Posterior cingulate gyrus (tissue), 11 donors: ENCODE results near the gene CCL4.
"Not testable (repeated sequence)": the region's sequence is repeated elsewhere in the genome, so short reads cannot be mapped to it uniquely, and the experiment has no call there.

ENCODE experiments used
- DNase-seq, 10 donors: peaks; one replicate each; pipeline versions ENCODE4 v3.0.0 to v3.0.0-alpha.2; 2020 to 2021; ENCODE audit warnings: mixed read lengths in 3 of 10
- intact Hi-C: fragments of 100-400 bp; cut with DNase I; formaldehyde crosslinking; loops from one replicate; pipeline ENCODE4 v1.15.1; 2023

CCL4 gene

GRCh38 chr17:36114971-36115648, 11.5 kb downstream of the CCL4 start:
- intact Hi-C loops, DNase-seq: not testable (repeated sequence)

GRCh38 chr17:36115649-36115977, 12.0 kb downstream of the CCL4 start:
- intact Hi-C loops, DNase-seq: not testable (repeated sequence)

DNA sequence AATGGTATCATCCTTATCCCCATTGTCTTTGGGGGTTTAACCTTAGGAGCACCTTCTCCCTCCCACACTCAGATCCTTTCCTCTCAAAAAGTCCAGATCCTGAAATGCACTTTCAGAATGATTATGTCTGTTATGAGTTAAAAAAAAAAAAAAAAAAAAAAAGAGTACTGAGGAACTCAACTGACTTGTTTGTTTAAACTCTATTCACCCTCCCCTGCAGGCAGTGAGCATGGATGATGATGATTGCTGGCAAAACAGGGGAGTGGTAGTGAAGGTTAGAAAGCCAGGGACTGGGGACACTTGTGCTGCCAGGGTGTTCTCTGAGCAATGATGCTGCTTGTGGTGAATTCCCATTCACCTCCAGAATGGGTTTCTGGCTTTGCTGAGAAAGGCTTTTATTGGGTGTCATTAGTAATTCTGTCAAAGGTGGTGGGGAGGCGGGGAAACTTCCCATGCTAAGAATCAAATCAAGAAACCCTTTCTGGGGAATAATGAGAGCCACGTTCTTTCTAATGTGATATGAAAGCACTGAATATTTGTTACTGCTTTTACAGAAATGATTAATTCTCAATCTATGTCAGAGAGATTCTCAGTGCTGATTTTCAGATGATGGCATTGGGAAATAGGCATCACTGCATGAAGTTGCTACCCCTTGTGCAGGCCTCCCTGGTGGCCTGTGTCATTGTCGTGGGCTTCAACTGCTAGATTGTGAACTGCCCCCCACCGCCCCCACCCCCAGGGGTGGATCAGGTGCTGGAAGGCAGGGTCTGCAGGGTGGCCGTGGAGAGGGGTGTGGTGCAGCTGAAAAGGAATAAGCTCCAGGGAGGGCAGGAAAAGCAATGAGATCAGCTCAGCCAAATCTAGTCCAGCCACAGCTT, 14.1 kb downstream of the CCL4 start:
- intact Hi-C loops, result no loop called here

DNA sequence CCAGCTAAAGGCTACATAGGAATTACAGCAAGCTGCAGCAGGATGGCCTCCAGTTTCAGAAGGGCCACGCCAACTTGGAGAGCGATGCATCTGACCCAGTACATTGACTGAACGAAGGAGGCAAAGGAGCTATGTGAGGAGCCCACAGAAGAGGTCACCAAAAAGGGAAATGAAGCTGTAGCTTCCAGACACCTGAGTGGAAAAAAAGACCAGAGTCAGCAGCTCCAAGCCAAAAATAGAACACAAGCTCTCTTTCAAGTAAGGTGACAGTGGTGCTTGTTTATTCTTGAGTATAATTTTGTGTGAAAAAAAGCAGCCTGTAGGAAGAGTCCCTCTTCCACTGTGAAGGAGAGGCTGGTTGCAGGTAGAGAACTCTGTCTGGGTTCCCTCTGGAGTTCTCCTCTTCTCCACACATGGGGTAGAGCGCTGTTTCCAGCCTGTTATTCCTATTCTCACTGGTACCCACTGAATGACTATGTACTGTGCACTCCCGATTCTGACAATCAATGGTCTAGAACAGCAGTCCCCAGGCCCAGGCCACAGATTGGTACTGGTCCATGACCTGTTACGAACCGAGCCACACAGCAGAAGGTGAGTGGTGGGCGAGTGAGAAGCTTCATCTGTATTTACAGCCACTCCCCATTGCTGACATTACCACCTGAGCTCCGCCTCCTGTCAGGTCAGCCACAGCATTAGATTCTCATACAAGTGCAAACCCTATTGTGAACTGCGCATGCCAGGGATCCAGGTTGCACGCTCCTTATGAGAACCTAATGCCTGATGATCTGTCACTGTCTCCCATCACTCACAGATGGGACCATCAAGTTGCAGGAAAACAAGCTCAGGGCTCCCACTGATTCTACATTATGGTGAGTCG, 15.1 kb downstream of the CCL4 start:
- intact Hi-C loops, result no loop called here
- DNase-seq, result no peak

More for the DNA sequence above, 14.1 kb downstream of the CCL4 start:
- DNase-seq, result no peak

DNA sequence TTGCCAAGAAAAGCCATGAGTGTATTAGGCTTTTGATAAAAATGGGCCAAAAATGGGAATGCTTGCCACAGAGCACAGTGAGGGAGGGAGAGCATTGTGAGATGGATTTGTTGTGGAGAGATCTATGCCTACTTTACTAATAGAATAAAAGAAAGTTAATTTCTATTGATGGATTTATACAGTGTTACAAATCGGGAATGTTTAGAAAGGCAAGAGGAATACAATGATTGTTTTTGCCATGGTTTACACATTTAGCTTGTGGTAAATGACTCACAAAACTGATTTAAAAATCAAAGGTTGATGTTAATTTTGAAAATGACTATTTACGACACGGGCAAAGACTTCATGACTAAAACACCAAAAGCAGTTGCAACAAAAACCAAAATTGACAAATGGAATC, 16.6 kb downstream of the CCL4 start:
- intact Hi-C loops, result no loop called here
- DNase-seq, result no peak

DNA sequence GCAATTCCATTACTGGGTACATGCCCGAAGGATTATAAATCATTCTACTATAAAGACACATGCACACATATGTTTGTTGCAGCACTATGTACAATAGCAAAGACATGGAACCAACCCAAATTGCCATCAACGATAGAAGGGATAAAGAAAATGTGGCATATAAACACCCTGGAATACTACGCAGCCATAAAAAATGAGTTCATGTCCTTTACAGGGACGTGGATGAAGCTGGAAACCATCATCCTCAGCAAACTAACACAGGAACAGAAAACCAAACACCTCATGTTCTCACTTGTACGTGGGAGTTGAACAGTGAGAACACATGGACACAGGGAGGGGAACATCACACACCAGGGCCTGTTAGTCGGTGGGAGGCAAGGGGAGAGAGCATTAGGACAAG, 17.5 kb downstream of the CCL4 start:
- intact Hi-C loops, DNase-seq: not testable (repeated sequence)

- intact Hi-C loops, result no loop called here
- DNase-seq, result no peak
These were observed 19.8 kb downstream of the CCL4 start for GRCh38 chr17:36123431-36123830.

- DNase-seq, result no peak
- intact Hi-C loops, result no loop called here
These were observed 21.5 kb downstream of the CCL4 start for GRCh38 chr17:36124879-36125824.

GRCh38 chr17:36127199-36127893, 23.7 kb downstream of the CCL4 start:
- intact Hi-C loops, result no loop called here
- no peak for DNase-seq

GRCh38 chr17:36127911-36128310, 24.3 kb downstream of the CCL4 start:
- intact Hi-C loops, result no loop called here

DNA sequence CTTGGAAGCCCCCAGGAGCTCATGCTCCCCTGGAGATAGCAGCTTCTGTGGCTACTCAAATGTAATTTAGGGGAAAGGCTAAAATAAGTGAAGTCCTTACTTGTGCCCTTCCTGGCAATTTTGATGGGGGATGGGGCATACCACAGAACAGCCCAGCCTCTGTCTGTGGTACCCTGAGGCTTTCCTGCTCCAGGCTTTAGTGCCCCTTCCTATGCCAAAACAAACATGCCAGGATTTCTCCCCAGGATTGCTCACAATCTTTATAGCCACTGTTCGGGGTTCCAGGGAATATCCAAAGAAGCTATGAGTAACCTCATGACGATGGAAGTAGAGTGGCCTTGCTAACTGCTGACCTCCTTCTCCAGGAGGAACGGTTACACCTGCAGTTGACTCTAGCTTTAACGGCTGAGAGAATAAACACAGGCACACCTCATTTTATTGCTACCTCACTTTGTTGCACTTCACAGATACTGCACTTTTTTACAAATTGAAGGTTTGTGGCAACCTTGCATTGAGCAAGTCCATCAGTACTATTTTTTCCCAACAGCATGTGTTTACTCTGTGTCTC, 24.9 kb downstream of the CCL4 start:
- intact Hi-C loops, result no loop called here
- DNase-seq, result no peak

More at GRCh38 chr17:36127911-36128310, 24.3 kb downstream of the CCL4 start:
- DNase-seq, result no peak

DNA sequence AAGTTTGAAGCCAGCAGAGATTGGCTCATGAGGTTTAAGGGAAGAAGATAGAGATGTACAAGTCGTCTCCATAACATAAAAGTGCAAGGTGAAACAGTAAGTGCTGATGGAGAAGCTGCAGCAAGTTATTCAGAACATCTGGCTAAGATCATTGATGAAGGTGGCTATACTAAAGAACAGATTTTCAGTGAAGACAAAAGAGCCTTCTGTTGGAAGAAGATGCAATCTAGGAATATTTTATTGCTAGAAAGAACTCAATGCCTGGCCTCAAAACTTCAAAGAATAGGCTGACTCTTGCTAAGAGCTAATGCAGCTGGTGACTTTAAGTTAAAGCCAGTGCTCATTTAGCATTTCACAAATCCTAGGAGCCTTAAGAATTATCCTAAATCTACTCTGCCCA, 26.0 kb downstream of the CCL4 start:
- intact Hi-C loops, result no loop called here
- DNase-seq, result no peak

GRCh38 chr17:36130346-36130745, 26.7 kb downstream of the CCL4 start:
- no peak for DNase-seq
- intact Hi-C loops, result no loop called here

GRCh38 chr17:36131421-36131820, 27.8 kb downstream of the CCL4 start:
- intact Hi-C loops, result no loop called here
- DNase-seq, result no peak

DNA sequence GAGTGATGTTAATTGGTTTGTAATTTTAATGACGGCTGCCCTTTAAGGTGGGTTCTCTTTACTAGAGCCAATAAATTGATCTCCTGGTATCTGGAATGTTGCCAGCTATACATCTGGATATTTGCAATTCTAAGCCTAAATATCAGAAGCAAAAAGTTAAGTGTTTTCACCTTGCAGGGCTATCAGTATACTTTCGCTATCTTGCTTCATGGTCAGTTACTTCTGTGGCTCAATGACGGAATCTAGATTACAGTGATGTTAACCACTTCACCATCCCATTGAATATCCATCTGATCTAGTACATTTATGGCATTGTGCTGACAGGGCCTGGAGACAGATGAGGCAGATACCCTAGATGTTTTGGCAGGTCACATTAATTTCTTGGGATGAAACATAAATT, 28.3 kb downstream of the CCL4 start:
- intact Hi-C loops, result no loop called here
- DNase-seq, result no peak

- intact Hi-C loops, result no loop called here
These were observed 28.8 kb downstream of the CCL4 start for GRCh38 chr17:36132421-36132831.

DNA sequence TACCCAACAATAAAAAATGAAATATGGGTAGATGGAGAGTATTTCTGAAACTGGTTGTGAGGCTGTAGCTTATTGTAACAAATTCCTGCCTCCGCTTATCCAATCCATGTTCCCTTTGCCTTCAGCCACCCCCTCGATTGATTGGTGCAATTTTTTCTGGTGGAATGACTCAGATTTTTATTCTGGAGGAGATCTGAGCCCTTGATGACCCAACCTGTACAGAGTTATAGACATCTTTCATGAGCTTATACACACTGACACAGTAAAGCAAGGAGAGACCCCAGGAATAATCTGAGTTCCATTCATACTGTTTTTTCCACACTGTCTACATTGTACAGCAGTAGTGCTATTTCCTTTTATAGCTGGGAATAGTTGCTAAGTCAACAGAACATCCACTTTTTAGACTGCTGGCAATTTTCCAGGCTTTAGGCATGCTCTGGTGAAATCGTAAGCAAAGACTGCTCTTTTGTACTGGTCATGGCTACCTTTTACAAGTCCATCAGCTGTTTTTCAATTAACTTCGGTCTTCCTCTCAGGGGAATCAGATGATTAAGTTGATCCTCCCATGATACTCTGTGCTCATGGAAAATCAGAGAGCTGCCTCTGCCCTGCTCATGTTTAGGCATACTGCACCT, 30.1 kb downstream of the CCL4 start:
- intact Hi-C loops, result no loop called here
- no peak for DNase-seq

More at GRCh38 chr17:36132421-36132831, 28.8 kb downstream of the CCL4 start:
- DNase-seq, result no peak

DNA sequence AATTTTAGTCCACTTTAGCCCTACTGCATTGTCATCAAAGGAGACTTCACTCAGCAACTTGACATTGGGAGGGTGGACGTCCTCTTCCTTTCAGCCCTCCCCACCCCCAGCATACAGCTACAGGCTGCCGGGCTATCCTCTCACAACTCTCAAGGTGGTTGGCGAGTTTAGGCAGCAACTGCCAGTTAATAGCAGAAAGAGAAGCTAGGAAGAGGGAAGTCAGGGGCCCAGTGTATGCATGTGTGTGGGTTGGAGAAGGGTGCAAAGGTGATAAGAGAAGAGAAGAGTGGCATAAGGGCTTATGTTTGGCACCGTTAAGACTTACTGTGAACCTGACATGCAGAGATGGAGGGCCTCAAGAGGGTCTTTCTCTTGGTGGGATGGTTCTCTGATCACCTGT, 31.8 kb downstream of the CCL4 start:
- intact Hi-C loops, result no loop called here
- no peak for DNase-seq
